OCI-LY7 (cell line): Measurements from ENCODE around the gene CPNE5. TPM values are rescaled to one million over a fixed set of nuclear protein-coding genes. Genes with fewer than 3 reads are reported as not detected.
A peak's percentile ranks its signal among the peaks of the same experiment; 100 is the strongest.

Experiments
- BruUV-seq: library from RNA; stranded (reverse); fragments of 400-500 nt; replicated peaks from 2 replicates; lab custom pipeline; 2021; lab: Mats Ljungman, UMichigan
- CTCF ChIA-PET: fragments of 300-600 bp; sonication (Branson Sonifier 250); formaldehyde crosslinking; loops from one replicate; lab custom pipeline; 2022; ENCODE audit warnings: antibody characterized with exemption; ENCODE audit not compliant: unreplicated experiment; lab: Charles Lee
- POLR2A ChIA-PET: fragments of 300-600 bp; sonication (Branson Sonifier 250); formaldehyde crosslinking; loops from one replicate; lab custom pipeline; 2022; ENCODE audit warnings: antibody characterized with exemption; lab: Charles Lee
- DNase-seq: peaks from one replicate; pipeline ENCODE4 v3.0.0-alpha.2; 2015; ENCODE audit warnings: low spot score
- H2AFZ ChIP-seq: fragments of 200-600 bp; sonication (generic), shearing (Covaris generic); 2 replicates; pipeline ENCODE4 v1.6.1; 2014; ENCODE audit warnings: mild to moderate bottlenecking, antibody characterized with exemption, low read length, moderate library complexity
- H3K27ac ChIP-seq: fragments of 200-600 bp; sonication (generic); 2 replicates; pipeline ENCODE4 v1.5.1; 2014; ENCODE audit warnings: mixed run types, low read depth, mild to moderate bottlenecking, moderate library complexity, low read length, inconsistent platforms; ENCODE audit not compliant: poor library complexity, severe bottlenecking
- H3K36me3 ChIP-seq: fragments of 200-600 bp; sonication (generic); 2 replicates; pipeline ENCODE4 v1.6.1; 2014; ENCODE audit warnings: mild to moderate bottlenecking, antibody characterized with exemption, low read length, moderate library complexity, mixed read lengths; ENCODE audit not compliant: insufficient read depth
- H3K4me1 ChIP-seq: fragments of 200-600 bp; sonication (generic); 2 replicates; pipeline ENCODE4 v1.5.1; 2014; ENCODE audit warnings: mild to moderate bottlenecking, low read length; ENCODE audit not compliant: insufficient read depth, poor library complexity, severe bottlenecking
- H3K4me2 ChIP-seq: fragments of 200-600 bp; sonication (generic); 2 replicates; pipeline ENCODE4 v1.6.1; 2014; ENCODE audit warnings: mild to moderate bottlenecking, low read length
- H3K4me3 ChIP-seq: fragments of 200-600 bp; sonication (generic); 2 replicates; pipeline ENCODE4 v1.5.1; 2014; ENCODE audit warnings: mild to moderate bottlenecking, low read depth, low read length; ENCODE audit not compliant: poor library complexity, severe bottlenecking
- H3K79me2 ChIP-seq: fragments of 200-600 bp; sonication (generic); 2 replicates; pipeline ENCODE4 v1.6.1; 2016; ENCODE audit warnings: low read depth, mild to moderate bottlenecking, low read length, moderate library complexity, mixed read lengths; ENCODE audit not compliant: insufficient read depth
- H3K9me2 ChIP-seq: fragments of 200-600 bp; sonication (generic); 2 replicates; pipeline ENCODE4 v1.6.1; 2016; ENCODE audit warnings: mild to moderate bottlenecking, low read length, mixed read lengths; ENCODE audit not compliant: insufficient read depth
- H3K9me3 ChIP-seq: fragments of 200-600 bp; sonication (generic); 2 replicates; pipeline ENCODE4 v1.6.1; 2014; ENCODE audit warnings: mild to moderate bottlenecking, mixed run types, low read length, mixed read lengths
- H4K20me1 ChIP-seq: fragments of 200-600 bp; sonication (generic); 2 replicates; pipeline ENCODE4 v1.6.1; 2014; ENCODE audit warnings: mild to moderate bottlenecking, antibody characterized with exemption, low read length, moderate library complexity, mixed read lengths; ENCODE audit not compliant: insufficient read depth
- CTCF ChIP-seq: fragments of 200-600 bp; sonication (generic); conservative IDR thresholded peaks from 2 replicates; pipeline ENCODE4 v1.5.1; 2014; ENCODE audit warnings: mild to moderate bottlenecking, antibody characterized with exemption, low read length, moderate library complexity, mixed read lengths
- EZH2phosphoT487 ChIP-seq: fragments of 200-600 bp; sonication (generic); IDR thresholded peaks from 2 replicates; pipeline ENCODE4 v1.6.1; 2018; ENCODE audit warnings: low read depth, borderline replicate concordance, mild to moderate bottlenecking, mixed run types, antibody characterized with exemption, low read length, moderate library complexity, mixed read lengths
- intact Hi-C: fragments of 100-400 bp; cut with micrococcal nuclease; formaldehyde crosslinking; loops from one replicate; pipeline ENCODE4 v1.10.0; 2022; ENCODE audit not compliant: unreplicated experiment
- total RNA-seq, 2 experiments: library from RNA; depleted of rRNA in 1 of 2; stranded (reverse); fragments of >200 nt in 1 of 2; shearing (Covaris generic) in 1 of 2; gene quantifications; 2 replicates each; pipeline ENCODE4 v1.2.3, GENCODE V29; 2014 to 2022

The CPNE5 gene
- total RNA-seq, 2 experiments from 2014 or later = 37.7 to 89.8 TPM

GRCh38 chr6:36757943-36758508 is 81.2 kb downstream of the CPNE5 start:
- CTCF ChIA-PET = interaction anchor here (0.6 to 4.3 kb wide), 12 partner anchors 11 to 227 kb away, joined by 3 to 23 read pairs (median 3); partner anchors contain the start of gene C6orf89
- no peaks in the 10 kb centered on the region for H4K20me1 ChIP-seq
- no peak for DNase-seq
- peak overlapping the region; percentile 86 for H3K4me2 ChIP-seq
- no peaks in the 10 kb centered on the region for H3K9me3 ChIP-seq
- intact Hi-C loops = loop anchor here (1.0 to 5.0 kb wide), 5 partner anchors 37 to 335 kb away; no protein-coding TSS in a partner anchor
- TF ChIP-seq EZH2phosphoT487 = no peak
- no peak for TF ChIP-seq CTCF
- H3K36me3 ChIP-seq = no peaks in the 10 kb centered on the region
- peaks cover 28% of the 10 kb centered on the region; the same call in 1 of the 2 replicates for H3K79me2 ChIP-seq
- POLR2A ChIA-PET = interaction anchor here (1.0 to 2.2 kb wide), 6 partner anchors 11 to 142 kb away, joined by 3 to 8 read pairs (median 4); no protein-coding TSS in a partner anchor
- H3K27ac ChIP-seq = peak overlapping the region; percentile 92
- peak overlapping the region; percentile 69 for H3K4me3 ChIP-seq
- no peaks in the 10 kb centered on the region for H3K9me2 ChIP-seq
- BruUV-seq = no TSS peak
- H2AFZ ChIP-seq = peak overlapping the region; percentile 16; the same call in 1 of the 2 replicates
- H3K4me1 ChIP-seq = peaks cover 60% of the 10 kb centered on the region

- no peaks in the 10 kb centered on the region for H3K9me2 ChIP-seq
- no TSS peak for BruUV-seq
- H3K4me1 ChIP-seq = peaks cover 68% of the 10 kb centered on the region
- TF ChIP-seq EZH2phosphoT487 (no peak), CTCF (peak; percentile 59)
- H3K36me3 ChIP-seq = peaks cover 7% of the 10 kb centered on the region; the same call in 1 of the 2 replicates
- ChIA-PET POLR2A (interaction anchor here (0.6 to 1.0 kb wide), 2 partner anchors 65 to 165 kb away, joined by 3 to 4 read pairs; no protein-coding TSS in a partner anchor), CTCF (no interaction called here)
- peak overlapping the region; percentile 69 for H3K4me3 ChIP-seq
- peaks cover 28% of the 10 kb centered on the region; the same call in 1 of the 2 replicates for H3K79me2 ChIP-seq
- intact Hi-C loops = loop anchor here (1.0 to 5.0 kb wide), 2 partner anchors 56 to 95 kb away; no protein-coding TSS in a partner anchor
- H3K27ac ChIP-seq = peak overlapping the region; percentile 92
- H2AFZ ChIP-seq = peak overlapping the region; percentile 16; the same call in 1 of the 2 replicates
- H3K4me2 ChIP-seq = peak overlapping the region; percentile 86
- DNase-seq = peak; percentile 90
- no peaks in the 10 kb centered on the region for H4K20me1 ChIP-seq
- no peaks in the 10 kb centered on the region for H3K9me3 ChIP-seq
These were observed 82.0 kb downstream of the CPNE5 start for GRCh38 chr6:36757206-36757605.
